ENCODE data around the gene PLAAT1. TPM values are rescaled to one million over a fixed set of nuclear protein-coding genes. Genes with fewer than 3 reads are reported as not detected.

PLAAT1 gene
- 1.6 and 2.0 TPM in 2 replicates for total RNA-seq

DNA sequence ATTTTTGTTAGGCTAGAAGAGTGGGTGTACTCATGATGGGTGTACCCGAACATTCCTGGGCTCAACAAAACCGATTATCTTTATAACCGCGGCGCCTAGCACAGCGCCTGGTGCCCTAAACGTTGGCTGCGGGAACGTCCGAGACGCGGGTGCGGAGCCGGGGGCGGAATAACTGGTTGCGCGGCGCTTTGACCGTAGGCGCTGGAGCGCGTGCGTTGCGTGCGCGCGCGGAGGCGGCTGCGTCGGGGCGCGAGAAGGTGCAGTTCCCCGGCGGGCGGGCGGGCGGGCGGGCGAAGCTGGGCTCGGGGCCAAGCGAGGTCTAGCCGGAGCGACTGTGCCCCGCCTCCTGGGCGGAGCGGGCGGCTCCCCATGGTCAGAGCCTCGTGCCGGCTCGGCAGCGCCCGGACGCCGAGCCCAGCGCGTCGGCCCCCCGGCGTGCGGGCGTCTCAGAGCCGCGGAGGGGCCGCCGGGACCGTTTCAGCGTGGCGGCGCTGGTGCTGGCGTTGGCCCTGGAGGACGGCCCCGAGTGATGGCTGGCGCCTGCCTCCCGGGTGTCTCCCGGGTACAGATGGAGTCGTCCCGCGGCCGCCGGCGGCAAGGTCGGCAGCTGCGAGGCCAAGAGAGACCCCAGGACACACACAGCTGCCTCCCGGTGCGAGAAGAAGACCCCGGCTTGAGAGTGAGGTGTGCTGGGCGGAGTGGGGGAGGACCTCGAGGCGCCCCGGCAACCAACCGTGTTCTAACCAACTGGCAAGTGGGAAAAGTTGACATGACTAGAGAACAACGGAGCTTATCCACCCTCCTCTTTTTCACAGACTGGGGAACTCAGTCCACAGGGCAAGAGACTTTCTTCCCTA is at the start of gene PLAAT1:
TSS of gene PLAAT1 (plus strand) at position 373 of the 857 bp plus-strand sequence. CDS start 14,429 bp downstream, outside the sequence.

Other genes with a start within 250 kb of the PLAAT1 start
- gene ATP13A5, start 137.5 kb downstream of the PLAAT1 start, total RNA-seq = 0.09 and 0.49 TPM in 2 replicates